Mesenchymal stem cell (in vitro differentiated cells and primary cell): ENCODE data around the gene SZT2.
"Not testable (repeated sequence)": the region's sequence is repeated elsewhere in the genome, so short reads cannot be mapped to it uniquely, and the experiment has no call there.

Experiments used
- DNase-seq: peaks from one replicate; pipeline ENCODE4 v3.0.0-alpha.2; 2013
- H2AFZ ChIP-seq: one replicate; pipeline ENCODE4 v1.6.1; 2013; ENCODE audit warnings: low read depth, mild to moderate bottlenecking, control low read depth, inconsistent platforms, low read length, moderate library complexity
- H2AK5ac ChIP-seq: 2 replicates; pipeline ENCODE4 v1.6.1; 2013; ENCODE audit warnings: low read length, moderate library complexity, mild to moderate bottlenecking, inconsistent platforms; ENCODE audit not compliant: severe bottlenecking
- H2BK120ac ChIP-seq: one replicate; pipeline ENCODE4 v1.6.1; 2013; ENCODE audit warnings: low read depth, mild to moderate bottlenecking, inconsistent platforms, low read length, moderate library complexity
- H2BK12ac ChIP-seq, 2 experiments: one replicate each; pipeline ENCODE4 v1.6.1; 2013; ENCODE audit warnings: inconsistent platforms in 2 of 2, low read length in 2 of 2, mild to moderate bottlenecking in 2 of 2, moderate library complexity in 2 of 2, control low read depth in 1 of 2
- H2BK15ac ChIP-seq: one replicate; pipeline ENCODE4 v1.6.1; 2013; ENCODE audit warnings: mild to moderate bottlenecking, low read depth, inconsistent platforms; ENCODE audit not compliant: poor library complexity, severe bottlenecking
- H2BK5ac ChIP-seq: 2 replicates; pipeline ENCODE4 v1.6.1; 2013; ENCODE audit warnings: low read depth, mild to moderate bottlenecking, low read length, control low read depth, inconsistent platforms; ENCODE audit not compliant: poor library complexity, severe bottlenecking
- H3K14ac ChIP-seq, 2 experiments: one replicate each; pipeline ENCODE4 v1.6.1; 2013; ENCODE audit warnings: inconsistent platforms in 2 of 2, low read length in 2 of 2, control low read depth in 1 of 2, mild to moderate bottlenecking in 1 of 2, moderate library complexity in 1 of 2
- H3K18ac ChIP-seq, 2 experiments: one replicate each; pipeline ENCODE4 v1.6.1; 2013; ENCODE audit warnings: inconsistent platforms in 2 of 2, low read length in 2 of 2, control low read depth in 1 of 2, low read depth in 1 of 2, mild to moderate bottlenecking in 1 of 2
- H3K23ac ChIP-seq, 2 experiments: one replicate each; pipeline ENCODE4 v1.6.1; 2013; ENCODE audit warnings: inconsistent platforms in 2 of 2, low read length in 2 of 2, mild to moderate bottlenecking in 2 of 2, moderate library complexity in 2 of 2, control low read depth in 1 of 2
- H3K27ac ChIP-seq: 2 replicates; pipeline ENCODE4 v1.5.1; 2013; ENCODE audit warnings: mild to moderate bottlenecking, moderate library complexity, low read length, control low read depth, inconsistent platforms; ENCODE audit not compliant: poor library complexity, severe bottlenecking
- H3K27me3 ChIP-seq, 2 experiments: 2 replicates each; pipeline versions ENCODE4 v1.6.1 to v1.7.0; 2013; ENCODE audit warnings: low read length in 2 of 2, mild to moderate bottlenecking in 2 of 2, moderate library complexity in 2 of 2, control low read depth in 1 of 2, inconsistent platforms in 1 of 2; ENCODE audit not compliant: control insufficient read depth in 1 of 2, insufficient read depth in 1 of 2
- H3K36me3 ChIP-seq, 2 experiments: 2 replicates each; pipeline versions ENCODE4 v1.6.1 to v1.7.0; 2013; ENCODE audit warnings: low read length in 2 of 2, control low read depth in 1 of 2, inconsistent platforms in 1 of 2, low read depth in 1 of 2, mild to moderate bottlenecking in 1 of 2; ENCODE audit not compliant: insufficient read depth in 2 of 2, control insufficient read depth in 1 of 2
- H3K4ac ChIP-seq, 2 experiments: one replicate each; pipeline ENCODE4 v1.6.1; 2013; ENCODE audit warnings: inconsistent platforms in 2 of 2, low read length in 2 of 2, mild to moderate bottlenecking in 2 of 2, moderate library complexity in 2 of 2, control low read depth in 1 of 2, low read depth in 1 of 2
- H3K4me1 ChIP-seq: 2 replicates; pipeline ENCODE4 v1.6.1; 2013; ENCODE audit warnings: low read depth, low read length, control low read depth; ENCODE audit not compliant: control insufficient read depth, insufficient read depth
- H3K4me2 ChIP-seq: 2 replicates; pipeline ENCODE4 v1.6.1; 2013; ENCODE audit warnings: low read length, mild to moderate bottlenecking, inconsistent platforms; ENCODE audit not compliant: poor library complexity, severe bottlenecking
- H3K4me3 ChIP-seq, 2 experiments: 2 replicates each; pipeline versions ENCODE4 v1.5.1 to v1.7.0; 2013; ENCODE audit warnings: low read length in 2 of 2, mild to moderate bottlenecking in 2 of 2, control low read depth in 1 of 2, low read depth in 1 of 2; ENCODE audit not compliant: insufficient read depth in 1 of 2
- H3K79me1 ChIP-seq: replicated peaks from 2 replicates; pipeline ENCODE4 v1.6.1; 2013; ENCODE audit warnings: mild to moderate bottlenecking, control low read depth, low read length, inconsistent platforms; ENCODE audit not compliant: poor library complexity, severe bottlenecking
- H3K9ac ChIP-seq: 2 replicates; pipeline ENCODE4 v1.7.0; 2013; ENCODE audit warnings: mild to moderate bottlenecking, low read length, moderate library complexity
- H3K9me3 ChIP-seq: 2 replicates; pipeline ENCODE4 v1.7.0; 2013; ENCODE audit warnings: mild to moderate bottlenecking, low read length; ENCODE audit not compliant: control insufficient read depth
- H4K8ac ChIP-seq: one replicate; pipeline ENCODE4 v1.6.1; 2013; ENCODE audit warnings: inconsistent platforms, mild to moderate bottlenecking, low read length, moderate library complexity
- H4K91ac ChIP-seq: one replicate; pipeline ENCODE4 v1.6.1; 2013; ENCODE audit warnings: mild to moderate bottlenecking, low read length, inconsistent platforms
- WGBS: methylation state at CpG from one replicate; pipeline ENCODE4 v1.1.7; 2013; ENCODE audit warnings: mixed read lengths; 5-methylcytosine and 5-hydroxymethylcytosine counted together

The SZT2 gene

GRCh38 chr1:43405219-43405875, 15.6 kb downstream of the SZT2 start:
- peak; percentile 20 for DNase-seq
- Histone ChIP-seq H3K4me3 (no peak overlapping the region), H3K36me3 (peaks cover 30 to 82% of the 10 kb centered on the region in 2 experiments), H2AK5ac (no peak overlapping the region), H4K8ac (no peak overlapping the region), H2BK5ac (no peak overlapping the region), H3K27ac (no peak overlapping the region), H3K4me2 (no peak overlapping the region), H3K9ac (peak overlapping the region; percentile 32), H3K9me3 (no peaks in the 10 kb centered on the region), H2AFZ (no peak overlapping the region), H3K79me1 (peaks cover 39% of the 10 kb centered on the region), H2BK120ac (no peak overlapping the region), H3K23ac (no peak overlapping the region), H2BK12ac (peak overlapping the region in 1 of 2 experiments; percentile 66), H3K4ac (no peak overlapping the region), H4K91ac (no peak overlapping the region), H2BK15ac (no peak overlapping the region), H3K14ac (no peak overlapping the region), H3K18ac (no peak overlapping the region), H3K27me3 (no peaks in the 10 kb centered on the region), H3K4me1 (no peaks in the 10 kb centered on the region)
- 93% methylated on average over 6 of the region's 6 CpGs for WGBS

GRCh38 chr1:43405876-43406234, 16.2 kb downstream of the SZT2 start:
- DNase-seq, result no peak
- no peak overlapping the region for H3K9ac ChIP-seq
- no peak overlapping the region for H2AK5ac ChIP-seq
- H3K23ac ChIP-seq, result no peak overlapping the region
- no peaks in the 10 kb centered on the region for H3K27me3 ChIP-seq
- H2BK120ac ChIP-seq, result no peak overlapping the region
- no peak overlapping the region for H3K14ac ChIP-seq
- no peak overlapping the region for H4K91ac ChIP-seq
- no peak overlapping the region for H3K27ac ChIP-seq
- WGBS, result 97% methylated on average over 2 of the region's 2 CpGs
- H3K4me3 ChIP-seq, result no peak overlapping the region
- no peak overlapping the region for H2AFZ ChIP-seq
- H3K79me1 ChIP-seq, result peaks cover 36% of the 10 kb centered on the region
- no peaks in the 10 kb centered on the region for H3K4me1 ChIP-seq
- no peak overlapping the region for H3K4me2 ChIP-seq
- H4K8ac ChIP-seq, result no peak overlapping the region
- H3K36me3 ChIP-seq, result peaks cover 32 to 81% of the 10 kb centered on the region in 2 experiments
- H3K4ac ChIP-seq, result no peak overlapping the region
- H3K18ac ChIP-seq, result no peak overlapping the region
- no peak overlapping the region for H2BK15ac ChIP-seq
- no peaks in the 10 kb centered on the region for H3K9me3 ChIP-seq
- no peak overlapping the region for H2BK5ac ChIP-seq
- no peak overlapping the region for H2BK12ac ChIP-seq

DNA sequence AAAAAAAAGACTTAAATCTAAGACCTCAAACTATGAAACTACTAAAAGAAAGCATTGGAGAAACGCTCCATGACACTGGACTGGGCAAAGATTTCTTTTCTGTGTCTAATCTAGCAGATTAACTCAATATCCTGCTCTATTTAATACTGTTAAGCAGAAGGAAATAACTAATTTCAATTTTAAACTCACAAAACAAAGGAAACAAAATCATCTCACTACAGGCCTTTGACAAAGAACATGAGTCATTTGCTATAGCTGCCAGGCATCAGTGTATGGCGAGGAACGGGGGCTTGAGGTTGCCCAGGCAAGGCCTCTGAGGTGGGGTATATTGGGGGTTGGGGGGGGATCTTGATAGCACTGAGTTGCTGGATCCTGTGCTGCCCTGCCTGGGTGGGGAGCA, 20.9 kb downstream of the SZT2 start:
- peaks cover 34 to 67% of the 10 kb centered on the region in 2 experiments for H3K36me3 ChIP-seq
- no peak for DNase-seq
- H2BK15ac ChIP-seq, result no peak overlapping the region

GRCh38 chr1:43413426-43413825, 23.7 kb downstream of the SZT2 start:
- H3K27me3 ChIP-seq, H2BK12ac ChIP-seq, H2BK5ac ChIP-seq, H3K79me1 ChIP-seq, H3K4me1 ChIP-seq, H3K4me3 ChIP-seq, H3K9me3 ChIP-seq, H3K18ac ChIP-seq, H4K91ac ChIP-seq, H4K8ac ChIP-seq, H3K4me2 ChIP-seq, H3K14ac ChIP-seq, H3K27ac ChIP-seq, H2BK15ac ChIP-seq, H3K23ac ChIP-seq, H2AFZ ChIP-seq, H2AK5ac ChIP-seq, H3K4ac ChIP-seq, H2BK120ac ChIP-seq, DNase-seq: not testable (repeated sequence)
- H3K9ac ChIP-seq, result peak overlapping the region; percentile 1
- WGBS, result 100% methylated on average over 1 of the region's 1 CpG
- H3K36me3 ChIP-seq, result peaks cover 38 to 71% of the 10 kb centered on the region in 2 experiments

More for the DNA sequence above, 20.9 kb downstream of the SZT2 start:
- H3K4ac ChIP-seq, result no peak overlapping the region
- H3K4me1 ChIP-seq, result no peaks in the 10 kb centered on the region
- no peak overlapping the region for H2BK12ac ChIP-seq
- H3K18ac ChIP-seq, result no peak overlapping the region
- H3K27me3 ChIP-seq, result no peaks in the 10 kb centered on the region
- no peak overlapping the region for H3K14ac ChIP-seq
- no peaks in the 10 kb centered on the region for H3K9me3 ChIP-seq
- H3K79me1 ChIP-seq, result peaks cover 10% of the 10 kb centered on the region
- H3K4me3 ChIP-seq, result no peak overlapping the region
- WGBS, result 97% methylated on average over 3 of the region's 3 CpGs
- no peak overlapping the region for H3K27ac ChIP-seq
- no peak overlapping the region for H2AK5ac ChIP-seq
- no peak overlapping the region for H3K9ac ChIP-seq
- H2BK120ac ChIP-seq, result no peak overlapping the region
- H4K91ac ChIP-seq, result no peak overlapping the region
- H3K23ac ChIP-seq, result no peak overlapping the region
- H2AFZ ChIP-seq, result no peak overlapping the region
- no peak overlapping the region for H3K4me2 ChIP-seq
- H4K8ac ChIP-seq, result no peak overlapping the region
- H2BK5ac ChIP-seq, result no peak overlapping the region
